ENCODE measurements around the gene PPARA. TPM values are rescaled to one million over a fixed set of nuclear protein-coding genes. Genes with fewer than 3 reads are reported as not detected.

PPARA gene
- total and polyA plus RNA-seq, 2 donors (not counting 1 experiment from before 2014, with no cell fraction given), result 4.1 to 29.8 TPM

DNA sequence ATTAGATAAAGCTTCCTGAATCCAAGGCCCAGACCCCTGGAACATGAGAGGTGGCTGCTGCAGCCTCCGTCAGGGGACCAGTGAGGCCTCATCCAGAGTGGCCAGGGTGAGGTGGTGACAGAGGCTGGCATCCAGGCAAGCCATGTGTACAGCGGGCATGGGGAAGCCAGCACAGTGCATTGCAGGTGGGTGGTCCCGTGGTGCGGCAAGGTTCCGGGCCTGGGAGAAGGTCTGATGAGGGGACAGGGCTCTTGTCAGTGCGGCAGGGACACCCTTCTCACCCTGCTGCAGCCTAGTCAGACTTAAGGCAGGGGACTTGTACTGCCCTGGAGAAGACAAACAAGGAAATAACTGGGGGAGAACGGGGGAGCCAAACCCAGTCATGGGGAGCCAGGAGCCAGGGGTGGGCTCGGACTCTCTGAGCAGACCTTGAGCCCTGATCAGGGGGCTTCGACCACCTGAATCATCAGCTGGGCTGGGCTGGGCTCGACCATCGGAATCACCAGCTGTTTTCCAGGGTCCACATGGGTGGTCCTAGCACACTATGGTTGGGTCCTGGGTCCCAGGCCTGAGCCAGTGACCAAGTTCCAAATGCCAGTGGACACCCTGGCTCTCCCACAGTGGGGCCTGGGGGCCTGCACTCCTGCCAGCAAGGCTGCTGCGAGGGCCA lies 122.6 kb downstream of the PPARA start:
- WGBS (ENCODE audit: insufficient coverage), result 97% methylated on average over 12 of the region's 12 CpGs
- no peak for ATAC-seq (ENCODE audit: low read depth)

More for the DNA sequence above, 122.6 kb downstream of the PPARA start:
- Histone ChIP-seq H3K9me3 (ENCODE audit: control extremely low read depth in 1 of 3, control insufficient read depth in 2 of 3, insufficient read depth in 1 of 3, low read length in 2 of 3) (no peaks in the 10 kb centered on the region), H3K27me3 (replicated peaks in 1 of 4; ENCODE audit: control extremely low read depth in 1 of 4, control insufficient read depth in 3 of 4, insufficient read depth in 4 of 4, low read length in 3 of 4) (no peaks in the 10 kb centered on the region), H3K36me3 (replicated peaks in 1 of 2; ENCODE audit: control extremely low read depth in 1 of 2, control insufficient read depth in 1 of 2, extremely low read depth in 1 of 2, insufficient read depth in 2 of 2, low read length in 1 of 2) (peaks cover 0 to 15% of the 10 kb centered on the region in 2 experiments), H3K79me2 (ENCODE audit: control insufficient read depth, insufficient read depth, low read length) (no peaks in the 10 kb centered on the region), H3K27ac (ENCODE audit: low read length in 2 of 2) (no peak overlapping the region), H3K9ac (ENCODE audit: low read length) (no peak overlapping the region), H2AFZ (ENCODE audit: insufficient read depth, low read depth, low read length, poor library complexity, severe bottlenecking) (no peak overlapping the region), H3K4me2 (replicated peaks; ENCODE audit: low read depth, low read length, poor library complexity, severe bottlenecking) (no peak overlapping the region), H3K4me1 (ENCODE audit: control insufficient read depth in 2 of 2, insufficient read depth in 2 of 2, low read length in 2 of 2) (peaks cover 4% of the 10 kb centered on the region in 2 donors), H4K20me1 (ENCODE audit: control insufficient read depth, insufficient read depth, low read length, poor library complexity, severe bottlenecking) (no peaks in the 10 kb centered on the region), H3K4me3 (ENCODE audit: control extremely low read depth in 1 of 5, extremely low read depth in 1 of 5, insufficient read depth in 1 of 5, low read depth in 2 of 5, low read length in 4 of 5) (no peak overlapping the region)
- DNase-seq, result no peak
- peaks cover 3% of the 10 kb centered on the region for H3K4me1 Mint-ChIP-seq
- TF ChIP-seq EZH2 (IDR thresholded peaks at IDR 0.05; ENCODE audit: borderline replicate concordance, insufficient read depth, low read depth, low read length, poor library complexity, severe bottlenecking) (no peak), CTCF (IDR thresholded peaks at IDR 0.05) (no peak)
- no peaks in the 10 kb centered on the region for H3K27me3 Mint-ChIP-seq
- intact Hi-C loops (cut with micrococcal nuclease), result no loop called here
- no peak overlapping the region for H3K4me3 Mint-ChIP-seq
- ChIA-PET CTCF (no interaction called here), POLR2A (no interaction called here)
- no peaks in the 10 kb centered on the region for H3K9me3 Mint-ChIP-seq (ENCODE audit: insufficient read depth)
- no peak overlapping the region for H3K27ac Mint-ChIP-seq

Data from B cell (primary cell).